Neutrophil (primary cell): ENCODE data around the gene SERPINB2.

ENCODE experiments used
- H3K27ac ChIP-seq: fragments of 200-600 bp; sonication (generic); 2 replicates; pipeline ENCODE4 v1.5.1; 2016; ENCODE audit warnings: mild to moderate bottlenecking, moderate library complexity
- H3K27me3 ChIP-seq: fragments of 200-600 bp; sonication (generic); 2 replicates; pipeline ENCODE4 v1.6.0; 2016; ENCODE audit warnings: mild to moderate bottlenecking
- H3K36me3 ChIP-seq: fragments of 200-600 bp; sonication (generic); 2 replicates; pipeline ENCODE4 v1.5.1; 2017
- H3K4me1 ChIP-seq, 2 experiments: fragments of 200-600 bp in 1 of 2; sonication (generic) in 1 of 2; 1 replicate in 1 of 2; 2 replicates in 1 of 2; pipeline versions ENCODE4 v1.5.1 to v1.6.1; 2013 to 2016; ENCODE audit warnings: low read depth in 1 of 2, low read length in 1 of 2, mild to moderate bottlenecking in 1 of 2, moderate library complexity in 1 of 2; ENCODE audit not compliant: control insufficient read depth in 1 of 2, insufficient read depth in 1 of 2
- H3K4me3 ChIP-seq, 2 experiments: fragments of 200-600 bp in 1 of 2; sonication (generic) in 1 of 2; 1 replicate in 1 of 2; 2 replicates in 1 of 2; pipeline ENCODE4 v1.5.1; 2013 to 2016; ENCODE audit warnings: low read depth in 1 of 2, low read length in 1 of 2, mild to moderate bottlenecking in 1 of 2, moderate library complexity in 1 of 2
- H3K9me3 ChIP-seq: fragments of 200-600 bp; sonication (generic); 2 replicates; pipeline ENCODE4 v1.5.1; 2016
- CTCF ChIP-seq: fragments of 200-600 bp; sonication (generic); IDR thresholded peaks from 2 replicates; pipeline ENCODE4 v1.5.1; 2016; ENCODE audit warnings: antibody characterized with exemption

The SERPINB2 gene

GRCh38 chr18:63949068-63949737, 61.7 kb downstream of the SERPINB2 start, which contains the start of gene HMSD:
TSS of gene HMSD (plus strand) at chr18:63949301. CDS start at chr18:63953456, 4,155 bp downstream.
- H3K27ac ChIP-seq: no peak within 1 kb of the TSS
- H3K4me3 ChIP-seq: peak within 1 kb of the TSS; percentile 31 to 32
- no peak for TF ChIP-seq CTCF
- peaks cover 6 to 8% of the 10 kb centered on the region in 2 experiments for H3K4me1 ChIP-seq
- no peaks in the 10 kb centered on the region for H3K27me3 ChIP-seq
- H3K9me3 ChIP-seq: no peaks in the 10 kb centered on the region
- no peaks in the 10 kb centered on the region for H3K36me3 ChIP-seq

- no peaks in the 10 kb centered on the region for H3K27me3 ChIP-seq
- H3K4me3 ChIP-seq: no peak overlapping the region
- H3K9me3 ChIP-seq: no peaks in the 10 kb centered on the region
- no peaks in the 10 kb centered on the region for H3K36me3 ChIP-seq
- no peak for TF ChIP-seq CTCF
- peaks cover 6 to 8% of the 10 kb centered on the region in 2 experiments for H3K4me1 ChIP-seq
- no peak overlapping the region for H3K27ac ChIP-seq
These were observed 63.8 kb downstream of the SERPINB2 start for GRCh38 chr18:63951302-63951705.
